ENCODE results near the gene OLFML1. TPM values are rescaled to one million over a fixed set of nuclear protein-coding genes. Genes with fewer than 3 reads are reported as not detected.
A peak's percentile ranks its signal among the peaks of the same experiment; 100 is the strongest.

The OLFML1 gene
- total and polyA plus RNA-seq, 4 donors = 4.2 to 34.9 (median 15.4) TPM

- Histone ChIP-seq H3K4me1 (ENCODE audit: control insufficient read depth, insufficient read depth, low read length) (peaks cover 7% of the 10 kb centered on the region), H3K27me3 (ENCODE audit: control insufficient read depth, insufficient read depth, low read length) (no peaks in the 10 kb centered on the region), H3K36me3 (ENCODE audit: control insufficient read depth, insufficient read depth, low read length) (no peaks in the 10 kb centered on the region), H3K27ac (ENCODE audit: low read depth, low read length) (no peak overlapping the region), H3K9me3 (ENCODE audit: control insufficient read depth, insufficient read depth, low read length) (no peaks in the 10 kb centered on the region), H3K4me3 (ENCODE audit: low read depth, low read length) (no peak overlapping the region)
- DNase-seq (ENCODE audit: low read depth in 4 of 6, low spot score in 6 of 6) = no peak
- WGBS (ENCODE audit: insufficient coverage) = 81% methylated on average over 3 of the region's 3 CpGs
These were observed 15.9 kb downstream of the OLFML1 start for GRCh38 chr11:7501251-7501650.

GRCh38 chr11:7501894-7502293 lies 16.6 kb downstream of the OLFML1 start:
- H3K4me1 ChIP-seq (ENCODE audit: control insufficient read depth, insufficient read depth, low read length) = peaks cover 7% of the 10 kb centered on the region
- DNase-seq (ENCODE audit: low read depth in 4 of 6, low spot score in 6 of 6) = no peak

GRCh38 chr11:7506243-7506642 lies 20.9 kb downstream of the OLFML1 start:
- no peak overlapping the region for H3K4me3 ChIP-seq (ENCODE audit: low read depth, low read length)
- peaks cover 1% of the 10 kb centered on the region for H3K4me1 ChIP-seq (ENCODE audit: control insufficient read depth, insufficient read depth, low read length)
- no peaks in the 10 kb centered on the region for H3K36me3 ChIP-seq (ENCODE audit: control insufficient read depth, insufficient read depth, low read length)
- DNase-seq (ENCODE audit: low read depth in 4 of 6, low spot score in 6 of 6) = no peak
- H3K27ac ChIP-seq (ENCODE audit: low read depth, low read length) = no peak overlapping the region
- no peaks in the 10 kb centered on the region for H3K27me3 ChIP-seq (ENCODE audit: control insufficient read depth, insufficient read depth, low read length)
- 100% methylated on average over 2 of the region's 3 CpGs for WGBS (ENCODE audit: insufficient coverage)
- H3K9me3 ChIP-seq (ENCODE audit: control insufficient read depth, insufficient read depth, low read length) = no peaks in the 10 kb centered on the region

More at GRCh38 chr11:7501894-7502293, 16.6 kb downstream of the OLFML1 start:
- H3K36me3 ChIP-seq (ENCODE audit: control insufficient read depth, insufficient read depth, low read length) = no peaks in the 10 kb centered on the region
- H3K9me3 ChIP-seq (ENCODE audit: control insufficient read depth, insufficient read depth, low read length) = no peaks in the 10 kb centered on the region
- no peak overlapping the region for H3K4me3 ChIP-seq (ENCODE audit: low read depth, low read length)
- H3K27ac ChIP-seq (ENCODE audit: low read depth, low read length) = no peak overlapping the region
- no peaks in the 10 kb centered on the region for H3K27me3 ChIP-seq (ENCODE audit: control insufficient read depth, insufficient read depth, low read length)
- WGBS (ENCODE audit: insufficient coverage) = 89% methylated on average over 3 of the region's 4 CpGs

- no peaks in the 10 kb centered on the region for H3K9me3 ChIP-seq (ENCODE audit: control insufficient read depth, insufficient read depth, low read length)
- no peak overlapping the region for H3K27ac ChIP-seq (ENCODE audit: low read depth, low read length)
- H3K4me3 ChIP-seq (ENCODE audit: low read depth, low read length) = no peak overlapping the region
- DNase-seq (ENCODE audit: low read depth in 4 of 6, low spot score in 6 of 6) = no peak
- no peaks in the 10 kb centered on the region for H3K36me3 ChIP-seq (ENCODE audit: control insufficient read depth, insufficient read depth, low read length)
- WGBS (ENCODE audit: insufficient coverage) = no CpG with 5 or more reads among the region's 3 CpGs
- no peaks in the 10 kb centered on the region for H3K27me3 ChIP-seq (ENCODE audit: control insufficient read depth, insufficient read depth, low read length)
- peaks cover 12% of the 10 kb centered on the region for H3K4me1 ChIP-seq (ENCODE audit: control insufficient read depth, insufficient read depth, low read length)
These were observed 22.8 kb downstream of the OLFML1 start for GRCh38 chr11:7508087-7508486.

GRCh38 chr11:7509966-7510365 lies 24.7 kb downstream of the OLFML1 start:
- Histone ChIP-seq H3K27me3 (ENCODE audit: control insufficient read depth, insufficient read depth, low read length) (peaks cover 10% of the 10 kb centered on the region), H3K27ac (ENCODE audit: low read depth, low read length) (no peak overlapping the region), H3K9me3 (ENCODE audit: control insufficient read depth, insufficient read depth, low read length) (no peaks in the 10 kb centered on the region), H3K4me1 (ENCODE audit: control insufficient read depth, insufficient read depth, low read length) (peaks cover 24% of the 10 kb centered on the region), H3K4me3 (ENCODE audit: low read depth, low read length) (no peak overlapping the region), H3K36me3 (ENCODE audit: control insufficient read depth, insufficient read depth, low read length) (no peaks in the 10 kb centered on the region)
- 80% methylated on average over 2 of the region's 2 CpGs for WGBS (ENCODE audit: insufficient coverage)
- no peak for DNase-seq (ENCODE audit: low read depth in 4 of 6, low spot score in 6 of 6)

GRCh38 chr11:7511401-7511800 lies 26.1 kb downstream of the OLFML1 start:
- no peaks in the 10 kb centered on the region for H3K9me3 ChIP-seq (ENCODE audit: control insufficient read depth, insufficient read depth, low read length)
- H3K4me1 ChIP-seq (ENCODE audit: control insufficient read depth, insufficient read depth, low read length) = peaks cover 24% of the 10 kb centered on the region
- peaks cover 10% of the 10 kb centered on the region for H3K27me3 ChIP-seq (ENCODE audit: control insufficient read depth, insufficient read depth, low read length)
- no peak overlapping the region for H3K27ac ChIP-seq (ENCODE audit: low read depth, low read length)
- peak in 2 of 6 donors; percentile 73 to 82 for DNase-seq (ENCODE audit: low read depth in 4 of 6, low spot score in 6 of 6)
- no peak overlapping the region for H3K4me3 ChIP-seq (ENCODE audit: low read depth, low read length)
- H3K36me3 ChIP-seq (ENCODE audit: control insufficient read depth, insufficient read depth, low read length) = no peaks in the 10 kb centered on the region
- WGBS (ENCODE audit: insufficient coverage) = 20% methylated on average over 5 of the region's 5 CpGs

- H3K27me3 ChIP-seq (ENCODE audit: control insufficient read depth, insufficient read depth, low read length) = peaks cover 10% of the 10 kb centered on the region
- no peaks in the 10 kb centered on the region for H3K9me3 ChIP-seq (ENCODE audit: control insufficient read depth, insufficient read depth, low read length)
- peak overlapping the region; percentile 78 for H3K4me3 ChIP-seq (ENCODE audit: low read depth, low read length)
- 34% methylated on average over 18 of the region's 18 CpGs for WGBS (ENCODE audit: insufficient coverage)
- DNase-seq (ENCODE audit: low read depth in 4 of 6, low spot score in 6 of 6) = peak in 1 of 6 donors; percentile 55
- no peaks in the 10 kb centered on the region for H3K36me3 ChIP-seq (ENCODE audit: control insufficient read depth, insufficient read depth, low read length)
- H3K27ac ChIP-seq (ENCODE audit: low read depth, low read length) = peak overlapping the region; percentile 86
- H3K4me1 ChIP-seq (ENCODE audit: control insufficient read depth, insufficient read depth, low read length) = peaks cover 24% of the 10 kb centered on the region
These were observed 27.4 kb downstream of the OLFML1 start for GRCh38 chr11:7512525-7513233.

- DNase-seq (ENCODE audit: low read depth in 4 of 6, low spot score in 6 of 6) = peak; percentile 38 to 91 (median 57)
- Histone ChIP-seq H3K4me1 (ENCODE audit: control insufficient read depth, insufficient read depth, low read length) (peaks cover 24% of the 10 kb centered on the region), H3K36me3 (ENCODE audit: control insufficient read depth, insufficient read depth, low read length) (no peaks in the 10 kb centered on the region), H3K9me3 (ENCODE audit: control insufficient read depth, insufficient read depth, low read length) (no peaks in the 10 kb centered on the region), H3K27ac (ENCODE audit: low read depth, low read length) (peak within 1 kb of the TSS; percentile 86), H3K4me3 (ENCODE audit: low read depth, low read length) (peak within 1 kb of the TSS; percentile 78), H3K27me3 (ENCODE audit: control insufficient read depth, insufficient read depth, low read length) (peaks cover 10% of the 10 kb centered on the region)
- under 1% methylated on average over 79 of the region's 79 CpGs for WGBS (ENCODE audit: insufficient coverage)
These were observed 28.2 kb downstream of the OLFML1 start, which contains the start of gene PPFIBP2 for GRCh38 chr11:7513234-7514098. PPFIBP2 (plus strand) TSS chr11:7513999; CDS start chr11:7549476, 35,477 bp downstream.

GRCh38 chr11:7514099-7514591 lies 28.8 kb downstream of the OLFML1 start:
- peak overlapping the region; percentile 78 for H3K4me3 ChIP-seq (ENCODE audit: low read depth, low read length)
- peaks cover 10% of the 10 kb centered on the region for H3K27me3 ChIP-seq (ENCODE audit: control insufficient read depth, insufficient read depth, low read length)
- no peaks in the 10 kb centered on the region for H3K36me3 ChIP-seq (ENCODE audit: control insufficient read depth, insufficient read depth, low read length)
- DNase-seq (ENCODE audit: low read depth in 4 of 6, low spot score in 6 of 6) = peak in 2 of 6 donors; percentile 31 to 34
- 2% methylated on average over 29 of the region's 31 CpGs for WGBS (ENCODE audit: insufficient coverage)
- H3K4me1 ChIP-seq (ENCODE audit: control insufficient read depth, insufficient read depth, low read length) = peaks cover 24% of the 10 kb centered on the region
- no peaks in the 10 kb centered on the region for H3K9me3 ChIP-seq (ENCODE audit: control insufficient read depth, insufficient read depth, low read length)
- no peak overlapping the region for H3K27ac ChIP-seq (ENCODE audit: low read depth, low read length)

All from spinal cord (tissue), 10 donors.